Progenitor cell of endocrine pancreas (in vitro differentiated cells): ENCODE data around the gene OSGIN1. TPM values are rescaled to one million over a fixed set of nuclear protein-coding genes. Genes with fewer than 3 reads are reported as not detected.

ENCODE experiments used
- DNase-seq: peaks from one replicate; pipeline ENCODE4 v3.0.0; 2021; ENCODE audit warnings: low spot score; ENCODE audit not compliant: unreplicated experiment
- H3K27ac Mint-ChIP-seq: 2 replicates; pipeline ENCODE4 v1.8.0; 2021; ENCODE audit warnings: mild to moderate bottlenecking, moderate library complexity, mixed read lengths
- H3K27me3 Mint-ChIP-seq: 2 replicates; pipeline ENCODE4 v1.8.0; 2021; ENCODE audit warnings: mixed read lengths
- H3K36me3 Mint-ChIP-seq: 2 replicates; pipeline ENCODE4 v1.8.0; 2022; ENCODE audit warnings: mixed read lengths; ENCODE audit not compliant: insufficient read depth
- H3K4me1 Mint-ChIP-seq: 2 replicates; pipeline ENCODE4 v1.8.0; 2021; ENCODE audit warnings: low read depth, mixed read lengths
- H3K4me3 Mint-ChIP-seq: 2 replicates; pipeline ENCODE4 v1.8.0; 2021; ENCODE audit warnings: low read depth, mild to moderate bottlenecking, moderate library complexity, mixed read lengths
- H3K9me3 Mint-ChIP-seq: 2 replicates; pipeline ENCODE4 v1.8.0; 2021; ENCODE audit warnings: low read depth, mixed read lengths
- CTCF ChIP-seq: fragments of 200-600 bp; sonication (generic); IDR thresholded peaks from one replicate; pipeline ENCODE4 v1.5.0; 2021; ENCODE audit warnings: antibody characterized with exemption, mild to moderate bottlenecking; ENCODE audit not compliant: unreplicated experiment
- total RNA-seq: library from RNA; stranded (reverse); gene quantifications from 2 replicates; pipeline ENCODE4 v1.2.1, GENCODE V29; 2021

OSGIN1 gene
- total RNA-seq, 1 donor from 2014 or later: 2.7 TPM

- TF ChIP-seq CTCF: no peak
- no peak for DNase-seq
- no peak overlapping the region for H3K4me3 Mint-ChIP-seq
- H3K4me1 Mint-ChIP-seq: no peaks in the 10 kb centered on the region
- H3K27me3 Mint-ChIP-seq: no peaks in the 10 kb centered on the region
- no peak overlapping the region for H3K27ac Mint-ChIP-seq
- H3K36me3 Mint-ChIP-seq: peaks cover 5% of the 10 kb centered on the region
- H3K9me3 Mint-ChIP-seq: peaks cover 15% of the 10 kb centered on the region
Observed at GRCh38 chr16:83983491-83983890, 30.5 kb downstream of the OSGIN1 start.

GRCh38 chr16:83989300-83989699 lies 36.3 kb downstream of the OSGIN1 start:
- no peak overlapping the region for H3K4me3 Mint-ChIP-seq
- H3K4me1 Mint-ChIP-seq: peaks cover 7% of the 10 kb centered on the region
- H3K9me3 Mint-ChIP-seq: no peaks in the 10 kb centered on the region
- DNase-seq: no peak
- no peaks in the 10 kb centered on the region for H3K27me3 Mint-ChIP-seq
- H3K27ac Mint-ChIP-seq: no peak overlapping the region
- TF ChIP-seq CTCF: no peak
- no peaks in the 10 kb centered on the region for H3K36me3 Mint-ChIP-seq

GRCh38 chr16:83990492-83990891 lies 37.5 kb downstream of the OSGIN1 start:
- TF ChIP-seq CTCF: no peak
- Mint-ChIP-seq H3K27me3 (no peaks in the 10 kb centered on the region), H3K36me3 (no peaks in the 10 kb centered on the region), H3K27ac (no peak overlapping the region), H3K4me1 (peaks cover 7% of the 10 kb centered on the region), H3K9me3 (no peaks in the 10 kb centered on the region), H3K4me3 (no peak overlapping the region)
- no peak for DNase-seq

- H3K27ac Mint-ChIP-seq: no peak overlapping the region
- TF ChIP-seq CTCF: no peak
- no peak for DNase-seq
- no peaks in the 10 kb centered on the region for H3K27me3 Mint-ChIP-seq
- no peaks in the 10 kb centered on the region for H3K36me3 Mint-ChIP-seq
- H3K4me1 Mint-ChIP-seq: peaks cover 7% of the 10 kb centered on the region
- no peak overlapping the region for H3K4me3 Mint-ChIP-seq
- no peaks in the 10 kb centered on the region for H3K9me3 Mint-ChIP-seq
Observed at GRCh38 chr16:83992624-83993023, 39.6 kb downstream of the OSGIN1 start.

- no peaks in the 10 kb centered on the region for H3K36me3 Mint-ChIP-seq
- no peak overlapping the region for H3K4me3 Mint-ChIP-seq
- H3K4me1 Mint-ChIP-seq: peaks cover 2% of the 10 kb centered on the region
- H3K9me3 Mint-ChIP-seq: no peaks in the 10 kb centered on the region
- H3K27ac Mint-ChIP-seq: no peak overlapping the region
- TF ChIP-seq CTCF: no peak
- DNase-seq: no peak
- H3K27me3 Mint-ChIP-seq: no peaks in the 10 kb centered on the region
Observed at GRCh38 chr16:83994087-83994486, 41.0 kb downstream of the OSGIN1 start.
